Heart left ventricle (tissue), 13 donors: ENCODE data around the gene SMURF1.

ENCODE experiments used
- POLR2A ChIP-seq, 2 donors: fragments of 450-650 bp; IDR thresholded peaks; one replicate each; pipeline ENCODE4 v1.6.1; 2017; ENCODE audit warnings: antibody characterized with exemption in 2 of 2, mild to moderate bottlenecking in 2 of 2, moderate library complexity in 2 of 2
- TF ChIP-seq, protein P1 (sequence below), 12 donors: fragments of 200-600 bp; sonication (generic) in 4 of 12; IDR thresholded peaks; one replicate each; pipeline versions ENCODE4 v1.5.0 to v1.8.0; 2018 to 2022; ENCODE audit warnings: antibody characterized with exemption in 12 of 12, mild to moderate bottlenecking in 5 of 12
- donor health status: ischemic (EF 13 %, LVEDD 7.1; RV severe dilation, severe dysfunction).
- donor health status: DM: no; HTN: yes; CAD: no.
- donor health status: DM: no; HTN: no; CAD: no.
- donor health status: ischemic (EF 25% LVEDD 6.9; RV normal size, moderate dysfunction).
- donor health status: ischemic (EF 25% LVEDD 5.7; RV mildly dilated, moderate dysfunction).
- donor health status: ischemic (EF 35%, LVEDD 5.7; RV mildly dilated, moderate dysfunction).
- donor health status: nonischemic (EF 11% LVEDD 7.7; RV severe dilation, severe dysfunction).
- donor health status: DM: yes; HTN: yes; CAD: no.
- donor health status: PGD.
- donor health status: ischemic (EF 29% LVEDD 5.4; RV normal size, mild dysfunction).
- donor health status: nonischemic (EF 23%, LVEDD 6.1; RV moderate dilation, normal function).

DNA sequence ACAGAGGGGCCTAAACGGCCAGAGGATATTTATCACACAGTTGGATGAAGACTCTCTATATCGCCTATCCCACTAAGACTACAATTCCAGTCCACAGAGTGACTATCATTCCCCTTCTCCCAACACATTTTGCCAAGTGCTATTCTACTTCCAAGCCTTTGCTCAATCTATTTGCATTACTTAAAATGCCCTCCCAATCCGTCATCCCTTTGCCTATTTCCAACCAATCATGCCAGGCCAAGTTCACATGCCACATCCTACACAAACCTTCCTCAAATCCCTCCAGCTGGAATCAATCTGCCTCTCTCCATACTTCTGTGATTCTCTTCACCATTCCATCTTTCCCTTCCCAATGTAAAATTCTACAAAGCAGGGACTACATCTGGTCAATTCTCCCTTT, 38.2 kb downstream of the SMURF1 start:
- TF ChIP-seq, protein P1, sequence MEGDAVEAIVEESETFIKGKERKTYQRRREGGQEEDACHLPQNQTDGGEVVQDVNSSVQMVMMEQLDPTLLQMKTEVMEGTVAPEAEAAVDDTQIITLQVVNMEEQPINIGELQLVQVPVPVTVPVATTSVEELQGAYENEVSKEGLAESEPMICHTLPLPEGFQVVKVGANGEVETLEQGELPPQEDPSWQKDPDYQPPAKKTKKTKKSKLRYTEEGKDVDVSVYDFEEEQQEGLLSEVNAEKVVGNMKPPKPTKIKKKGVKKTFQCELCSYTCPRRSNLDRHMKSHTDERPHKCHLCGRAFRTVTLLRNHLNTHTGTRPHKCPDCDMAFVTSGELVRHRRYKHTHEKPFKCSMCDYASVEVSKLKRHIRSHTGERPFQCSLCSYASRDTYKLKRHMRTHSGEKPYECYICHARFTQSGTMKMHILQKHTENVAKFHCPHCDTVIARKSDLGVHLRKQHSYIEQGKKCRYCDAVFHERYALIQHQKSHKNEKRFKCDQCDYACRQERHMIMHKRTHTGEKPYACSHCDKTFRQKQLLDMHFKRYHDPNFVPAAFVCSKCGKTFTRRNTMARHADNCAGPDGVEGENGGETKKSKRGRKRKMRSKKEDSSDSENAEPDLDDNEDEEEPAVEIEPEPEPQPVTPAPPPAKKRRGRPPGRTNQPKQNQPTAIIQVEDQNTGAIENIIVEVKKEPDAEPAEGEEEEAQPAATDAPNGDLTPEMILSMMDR (IDR thresholded peaks at IDR 0.05), result no peak
- no peak for TF ChIP-seq POLR2A (IDR thresholded peaks at IDR 0.05)
